ENCODE data around the gene SPATC1L.

SPATC1L gene

DNA sequence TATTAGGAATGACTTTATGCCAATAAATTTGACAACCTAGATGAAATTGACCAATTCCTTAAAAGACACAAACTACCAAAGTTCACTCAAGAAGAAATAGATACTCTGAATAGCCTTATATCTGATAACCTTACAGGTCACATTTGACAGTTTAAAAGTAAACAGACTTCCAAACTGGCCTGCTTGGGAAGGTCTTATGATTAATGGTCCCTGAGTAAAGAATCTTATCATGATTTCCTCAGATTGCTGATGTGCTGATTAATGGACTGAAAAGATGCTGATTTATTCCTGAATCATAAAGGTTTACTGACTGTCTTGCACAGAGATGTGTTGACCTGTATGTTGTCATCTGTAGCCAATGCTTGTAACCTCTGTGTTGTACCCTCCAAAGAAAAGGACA, 19.2 kb downstream of the SPATC1L start:
- DNase-seq (ENCODE audit: low spot score) = no peak
- FAIRE-seq = no peak

GRCh38 chr21:46163380-46163779, 20.9 kb downstream of the SPATC1L start:
- FAIRE-seq (no peak), DNase-seq (ENCODE audit: low spot score) (no peak)

DNA sequence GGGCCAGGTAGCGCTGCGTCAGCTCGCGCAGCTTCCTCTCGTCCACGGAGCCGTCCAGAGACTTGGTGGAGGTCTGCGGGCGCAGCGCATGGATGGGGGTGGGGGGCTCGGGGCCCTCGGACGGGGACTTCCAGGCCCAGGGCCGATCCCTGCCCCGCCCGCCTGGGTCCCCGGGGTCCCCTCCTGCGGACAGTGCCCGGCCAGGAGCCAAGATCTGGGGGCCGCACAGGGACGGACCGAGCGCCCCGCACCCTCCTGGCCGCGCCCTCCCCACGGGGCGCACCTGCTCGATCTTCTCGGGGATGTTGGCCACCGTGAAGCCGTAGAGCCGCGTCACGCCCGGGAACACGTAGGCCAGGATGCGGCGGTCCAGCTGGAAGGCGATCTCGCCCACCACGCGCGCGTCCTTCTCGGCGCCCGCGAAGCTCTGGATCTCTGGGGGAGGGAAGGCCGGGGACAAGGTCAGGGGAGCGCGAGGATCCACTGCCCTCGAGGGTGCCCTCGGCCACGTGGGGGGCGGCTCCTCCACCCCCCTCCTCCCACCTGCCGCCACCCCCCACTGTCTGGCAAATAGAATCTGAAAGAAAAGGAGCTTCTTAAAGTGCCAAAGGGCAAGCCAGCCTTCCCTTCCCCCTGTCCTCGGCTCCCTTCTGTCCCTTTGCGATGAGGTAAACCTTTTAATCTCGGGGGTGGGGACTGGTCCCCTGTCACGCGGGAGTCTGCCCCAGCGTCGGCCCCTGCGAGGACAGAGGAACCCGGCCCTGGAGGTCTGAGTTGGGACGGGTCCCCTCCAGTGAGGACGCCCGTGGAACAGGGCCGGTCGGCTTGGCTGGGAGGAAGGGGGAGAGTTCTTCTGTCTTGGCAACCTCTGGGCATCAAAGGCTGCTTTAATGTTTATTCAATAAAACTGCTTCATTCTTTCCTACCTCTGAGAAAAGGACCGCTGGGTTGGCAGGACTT, 22.3 kb downstream of the SPATC1L start:
- DNase-seq (ENCODE audit: low spot score) (peak; percentile 39), FAIRE-seq (no peak)

GRCh38 chr21:46160907-46161632, 23.2 kb downstream of the SPATC1L start:
- peak; percentile 64 for DNase-seq (ENCODE audit: low spot score)
- FAIRE-seq = peak; percentile 23

DNA sequence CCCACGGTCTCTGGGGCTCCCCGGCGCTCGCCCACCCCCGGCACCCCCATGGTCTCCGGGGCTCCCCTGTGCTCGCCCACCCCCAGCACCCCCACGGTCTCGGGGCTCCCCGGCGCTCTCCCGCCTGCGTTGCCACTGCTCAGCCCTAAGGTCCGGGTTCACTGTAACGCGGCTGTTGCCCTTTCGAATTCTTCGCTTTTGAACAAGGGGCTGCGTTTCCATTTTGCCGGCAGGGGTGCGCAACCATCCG, 23.7 kb downstream of the SPATC1L start:
- FAIRE-seq (no peak), DNase-seq (ENCODE audit: low spot score) (no peak)

- no peak for DNase-seq (ENCODE audit: low spot score)
- no peak for FAIRE-seq
Measured at GRCh38 chr21:46159841-46160656, 24.2 kb downstream of the SPATC1L start.

- FAIRE-seq (no peak), DNase-seq (ENCODE audit: low spot score) (no peak)
Measured at GRCh38 chr21:46159390-46159789, 24.9 kb downstream of the SPATC1L start.

- DNase-seq (ENCODE audit: low spot score) = no peak
Measured at GRCh38 chr21:46158666-46159300, 25.5 kb downstream of the SPATC1L start.

DNA sequence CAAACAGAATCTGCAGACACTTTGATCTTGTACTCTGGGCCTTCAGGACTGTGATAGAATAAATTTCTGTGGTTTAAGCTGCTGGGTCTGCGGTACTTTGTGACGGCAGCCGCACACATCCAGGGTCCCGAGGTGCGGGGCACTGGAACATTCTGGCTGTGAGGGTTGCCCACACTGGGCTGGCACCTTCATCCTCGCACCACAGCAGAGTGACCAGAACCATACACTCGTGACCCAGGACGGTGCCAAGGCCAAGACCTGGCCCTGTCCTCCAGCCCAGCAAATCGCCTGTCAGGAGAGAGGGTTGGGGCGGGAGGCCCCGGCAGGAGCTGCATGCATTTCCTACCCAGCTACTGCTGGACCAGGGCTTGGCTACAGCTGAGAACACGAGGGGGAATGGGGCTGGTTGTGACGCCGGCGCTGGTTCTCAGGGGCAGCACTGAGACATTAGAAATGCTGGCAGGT, 26.2 kb downstream of the SPATC1L start:
- DNase-seq (ENCODE audit: low spot score) (no peak), FAIRE-seq (no peak)

More at GRCh38 chr21:46158666-46159300, 25.5 kb downstream of the SPATC1L start:
- no peak for FAIRE-seq

DNA sequence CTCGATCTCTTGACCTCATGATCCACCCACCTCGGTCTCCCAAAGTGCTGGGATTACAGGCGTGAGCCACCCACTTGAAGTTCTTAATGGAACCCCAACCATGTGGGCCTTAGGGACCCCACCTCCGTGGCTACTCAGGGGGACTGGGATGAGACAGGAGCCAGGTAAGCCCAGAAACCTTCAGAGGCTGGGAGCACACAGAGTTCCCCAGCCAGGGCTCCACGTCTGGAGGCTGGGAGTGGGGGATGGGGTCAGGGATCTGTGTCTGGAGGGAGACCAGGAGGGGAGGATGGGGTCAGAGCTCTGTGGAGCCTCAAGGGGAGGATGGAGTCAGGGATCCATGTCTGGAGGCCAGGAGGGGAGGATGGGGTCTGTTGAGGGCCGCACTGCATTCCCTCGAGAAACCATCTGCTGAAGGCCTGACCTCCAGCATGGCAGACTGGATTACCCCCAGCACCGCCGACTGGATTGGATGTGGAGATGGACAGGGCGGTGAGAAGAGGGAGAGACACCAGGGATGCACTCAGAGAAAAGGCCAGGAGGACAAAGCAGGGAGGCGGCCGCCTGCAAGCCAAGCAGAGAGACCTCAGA, 26.8 kb downstream of the SPATC1L start:
- no peak for FAIRE-seq
- no peak for DNase-seq (ENCODE audit: low spot score)

- no peak for DNase-seq (ENCODE audit: low spot score)
- FAIRE-seq = no peak
Measured at GRCh38 chr21:46156678-46157077, 27.6 kb downstream of the SPATC1L start.

- DNase-seq (ENCODE audit: low spot score) (no peak), FAIRE-seq (no peak)
Measured at GRCh38 chr21:46156378-46156645, 27.9 kb downstream of the SPATC1L start.

- no peak for DNase-seq (ENCODE audit: low spot score)
Measured at GRCh38 chr21:46155514-46156377, 28.5 kb downstream of the SPATC1L start, which contains the start of gene FTCD. TSS of gene FTCD (minus strand) at chr21:46155579. CDS start at chr21:46155523, 56 bp downstream.

GRCh38 chr21:46154955-46155513, 29.2 kb downstream of the SPATC1L start:
- no peak for FAIRE-seq
- no peak for DNase-seq (ENCODE audit: low spot score)

More at GRCh38 chr21:46155514-46156377, 28.5 kb downstream of the SPATC1L start, which contains the start of gene FTCD:
- FAIRE-seq = peak; percentile 9

DNA sequence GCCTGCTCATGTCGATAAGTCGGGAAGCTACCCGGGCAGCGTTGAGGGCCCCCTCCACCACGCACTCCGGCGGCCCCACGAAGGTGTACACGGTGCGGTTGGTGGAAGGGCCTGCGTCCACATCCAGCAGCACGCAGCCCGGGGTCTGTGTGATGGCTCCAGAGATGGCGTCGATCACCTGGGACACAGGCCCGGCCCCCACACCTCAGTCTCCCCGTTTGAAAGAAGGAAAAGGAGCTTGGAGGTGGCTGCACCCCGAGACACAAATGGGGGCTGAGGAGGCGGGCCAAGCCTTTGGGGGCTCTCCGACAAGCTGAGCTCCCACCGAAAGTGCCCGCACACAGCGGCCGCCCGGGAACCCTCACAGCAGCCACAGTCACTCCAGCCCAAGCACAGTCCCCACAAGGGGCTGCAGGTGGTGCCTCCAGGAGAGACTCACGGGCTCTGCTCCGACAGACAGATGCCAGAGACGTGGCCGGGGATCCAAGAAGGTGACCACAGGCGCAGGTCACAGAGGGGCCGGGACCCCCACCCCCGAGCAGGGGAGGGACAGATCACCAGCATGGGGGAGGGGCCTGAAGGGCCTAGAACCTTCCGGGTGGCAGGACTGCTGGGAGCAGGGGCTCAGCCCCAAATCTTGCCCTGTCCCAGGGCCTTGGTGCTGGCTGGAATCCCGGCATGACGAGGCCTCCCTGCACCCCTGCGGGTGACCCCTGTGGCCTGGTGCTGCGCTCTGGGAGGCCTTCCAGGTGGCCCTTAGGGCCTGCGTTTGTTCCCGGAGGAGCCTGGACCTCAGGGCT, 29.9 kb downstream of the SPATC1L start:
- DNase-seq (ENCODE audit: low spot score) = no peak
- no peak for FAIRE-seq

DNA sequence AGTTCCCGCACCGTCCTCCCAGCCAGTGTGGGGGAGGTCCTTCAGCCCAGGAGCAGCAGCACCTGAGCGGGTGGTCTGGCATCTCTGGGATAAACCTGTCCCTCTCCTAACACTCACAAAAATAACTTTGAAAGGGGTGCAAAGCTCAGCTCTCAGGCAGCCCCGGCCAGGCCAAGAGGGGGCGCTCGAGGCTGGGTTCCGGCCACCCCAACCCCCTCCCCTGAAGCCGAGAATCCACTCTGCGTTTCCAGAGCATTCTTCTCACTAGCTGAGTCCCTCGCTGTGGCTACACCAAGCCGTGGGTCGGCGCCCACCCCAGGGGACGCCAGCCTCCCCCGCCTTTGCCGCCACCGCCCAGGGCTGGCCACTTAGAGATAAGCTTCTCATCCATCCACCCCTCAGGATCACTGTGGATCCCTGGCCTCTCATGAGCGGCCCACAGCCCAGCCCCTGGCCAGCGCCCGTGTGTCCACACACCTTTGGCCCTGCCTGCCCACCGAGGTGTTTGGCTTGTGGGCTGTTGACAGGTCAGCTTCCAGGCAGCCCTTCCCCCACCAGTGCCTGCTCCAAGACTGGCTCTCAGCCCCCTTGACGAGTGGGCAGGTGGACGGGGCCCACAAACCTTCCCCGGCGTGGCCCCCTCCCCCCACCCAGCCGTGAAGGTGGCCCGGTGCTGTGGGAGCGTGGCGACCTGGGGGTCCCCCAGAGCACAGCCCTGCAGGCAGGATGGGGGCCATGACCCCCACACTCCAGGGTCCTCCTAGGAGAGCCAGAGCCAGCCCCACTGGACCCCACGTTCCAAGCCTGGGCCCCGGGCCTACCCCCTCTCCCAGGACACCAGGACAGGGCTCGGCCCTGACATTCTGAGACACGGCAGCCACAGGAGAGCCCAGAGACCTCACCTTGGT, 30.8 kb downstream of the SPATC1L start:
- FAIRE-seq (no peak), DNase-seq (ENCODE audit: low spot score) (no peak)

- FAIRE-seq (no peak), DNase-seq (ENCODE audit: low spot score) (no peak)
Measured at GRCh38 chr21:46152927-46153246, 31.4 kb downstream of the SPATC1L start.
